Natural killer cell treated with Interleukin-12 subunit alpha and Interleukin-12 subunit beta and Interleukin-15 and Interleukin-18, amount 100 ng/mL, for 72 hours (primary cell): ENCODE results near the gene FOXL2. TPM values are rescaled to one million over a fixed set of nuclear protein-coding genes. Genes with fewer than 3 reads are reported as not detected.

Experiments used
- ATAC-seq, 2 donors: fragments of 150-1000 bp; cut with Tn5 transposase in 1 of 2; sonication (Bioruptor Pico), chemical (Tn5 transposase) in 1 of 2; 2 replicates each; pipeline ENCODE4 v1.10.0; 2021
- DNase-seq: peaks from one replicate; pipeline ENCODE4 v3.0.0; 2022; ENCODE audit warnings: low spot score
- H3K27ac Mint-ChIP-seq, 2 donors: 1 replicate in 1 of 2; 2 replicates in 1 of 2; pipeline ENCODE4 v1.8.0; 2022; ENCODE audit warnings: mixed read lengths in 2 of 2, mild to moderate bottlenecking in 1 of 2, moderate library complexity in 1 of 2
- H3K27me3 Mint-ChIP-seq, 2 donors: 1 replicate in 1 of 2; 2 replicates in 1 of 2; pipeline ENCODE4 v1.8.0; 2022; ENCODE audit warnings: mixed read lengths in 2 of 2
- H3K36me3 Mint-ChIP-seq: one replicate; pipeline ENCODE4 v1.8.0; 2022; ENCODE audit warnings: mixed read lengths
- H3K4me1 Mint-ChIP-seq, 2 donors: 1 replicate in 1 of 2; 2 replicates in 1 of 2; pipeline ENCODE4 v1.8.0; 2022; ENCODE audit warnings: low read depth in 2 of 2, mixed read lengths in 2 of 2, mild to moderate bottlenecking in 1 of 2
- H3K4me3 Mint-ChIP-seq: one replicate; pipeline ENCODE4 v1.8.0; 2022; ENCODE audit warnings: mixed read lengths
- H3K9me3 Mint-ChIP-seq: 2 replicates; pipeline ENCODE4 v1.8.0; 2022; ENCODE audit warnings: mixed read lengths
- total RNA-seq, 2 donors: library from RNA; stranded (reverse); gene quantifications; one replicate each; pipeline ENCODE4 v1.2.3, GENCODE V29; 2022

Gene FOXL2
- not detected for total RNA-seq

DNA sequence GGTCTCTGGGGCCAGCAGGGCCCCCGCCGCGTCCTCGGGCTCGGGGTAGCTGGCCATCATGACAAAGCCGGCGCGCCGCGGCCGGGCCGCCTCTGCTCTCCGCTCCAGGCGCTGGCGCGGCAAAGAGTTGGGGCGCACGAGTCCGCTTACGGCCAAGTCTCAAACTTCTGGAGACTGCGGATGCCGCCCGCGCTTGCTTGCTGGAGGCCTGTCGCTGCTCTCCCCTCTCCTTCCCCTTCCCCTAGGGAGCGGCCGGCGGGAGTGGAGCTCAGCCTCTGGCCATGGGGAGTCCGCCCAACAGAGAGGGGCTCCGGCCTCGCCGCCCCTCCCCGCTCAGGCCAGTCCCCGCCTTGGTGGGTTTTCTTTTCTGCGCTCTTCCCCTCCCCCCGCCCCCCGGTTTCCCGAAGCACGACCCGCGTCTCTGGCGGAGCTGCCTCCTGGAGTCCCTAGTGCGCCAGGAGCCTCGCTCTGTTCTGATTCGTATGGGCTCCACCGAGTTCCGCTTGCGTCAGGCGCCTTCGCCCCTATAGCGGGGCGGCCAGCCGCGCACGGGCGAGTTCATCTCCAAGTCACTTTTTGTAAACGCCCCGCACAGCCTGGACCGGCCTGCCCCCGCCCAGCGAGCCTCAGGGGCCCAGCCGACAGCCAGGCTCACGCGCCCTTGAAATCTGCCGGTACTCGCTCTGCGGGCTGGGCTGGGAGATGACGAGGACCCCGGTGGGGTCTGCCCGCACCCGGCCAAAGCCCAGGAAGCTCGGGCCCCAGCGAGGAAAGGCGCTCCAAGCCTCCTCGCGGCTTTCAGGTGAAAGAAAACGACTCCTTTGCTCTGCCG is at the start of gene FOXL2, which contains the start of gene FOXL2NB:
TSS of gene FOXL2 (minus strand) at position 475 of the 832 bp plus-strand sequence. CDS start at position 60, 415 bp downstream.
TSS of gene FOXL2NB (plus strand) at position 555 of the 832 bp plus-strand sequence. CDS start at position 703, 148 bp downstream.
- Mint-ChIP-seq H3K36me3 (peaks cover 6% of the 10 kb centered on the region), H3K9me3 (no peaks in the 10 kb centered on the region), H3K4me3 (peak within 1 kb of the TSS; percentile 55), H3K27ac (no peak within 1 kb of the TSS), H3K4me1 (peaks cover 25 to 26% of the 10 kb centered on the region in 2 donors), H3K27me3 (peaks cover 50 to 72% of the 10 kb centered on the region in 2 donors)
- ATAC-seq, result peak in 1 of 2 donors; percentile 60
- no peak for DNase-seq

DNA sequence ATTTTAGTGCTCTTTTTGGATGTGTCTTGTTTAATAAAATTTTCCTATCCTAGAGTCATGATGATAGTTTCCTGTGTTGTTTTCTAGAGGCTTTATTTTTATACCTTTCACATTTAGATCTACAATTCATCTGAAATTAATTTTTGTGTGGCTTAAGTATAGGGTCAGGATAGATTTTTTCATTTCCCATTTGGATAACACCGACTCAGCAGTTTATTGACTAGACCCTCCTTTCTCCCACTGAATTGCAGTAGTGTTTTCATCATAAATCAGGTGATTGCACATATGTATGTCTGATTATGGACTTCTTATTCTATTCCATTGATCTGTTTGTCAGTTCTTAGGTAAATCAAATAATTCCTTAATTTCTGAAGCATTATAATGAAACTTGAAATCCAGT is 48.8 kb upstream of the FOXL2 start:
- H3K27me3 Mint-ChIP-seq, result peaks cover 16 to 52% of the 10 kb centered on the region in 2 donors
- DNase-seq, result no peak
- no peaks in the 10 kb centered on the region for H3K9me3 Mint-ChIP-seq
- no peaks in the 10 kb centered on the region for H3K36me3 Mint-ChIP-seq
- H3K27ac Mint-ChIP-seq, result no peak overlapping the region
- H3K4me1 Mint-ChIP-seq, result no peaks in the 10 kb centered on the region
- H3K4me3 Mint-ChIP-seq, result no peak overlapping the region
- no peak for ATAC-seq

DNA sequence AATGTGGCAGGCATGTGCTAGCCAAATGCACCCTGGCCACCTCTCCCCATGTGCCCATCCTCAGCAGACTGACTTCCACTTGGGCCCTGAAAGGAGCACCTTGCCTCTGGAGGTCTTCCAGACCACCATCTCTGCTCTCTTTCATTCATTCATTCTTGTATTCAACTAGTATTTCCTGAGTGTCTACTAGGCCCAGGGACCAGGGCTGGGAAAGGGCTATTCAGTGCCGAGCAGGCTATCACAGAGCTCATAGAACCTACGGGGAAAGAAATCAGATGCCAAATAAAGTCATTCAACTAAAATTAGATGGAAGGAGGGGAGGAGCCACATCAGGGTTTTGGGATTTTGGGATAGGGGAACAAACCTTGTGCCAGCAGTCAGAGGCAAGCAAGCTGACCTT is 40.2 kb upstream of the FOXL2 start:
- ATAC-seq (no peak), DNase-seq (no peak)
- H3K27me3 Mint-ChIP-seq, result peaks cover 5 to 22% of the 10 kb centered on the region in 2 donors
- no peaks in the 10 kb centered on the region for H3K36me3 Mint-ChIP-seq
- H3K4me3 Mint-ChIP-seq, result no peak overlapping the region
- H3K9me3 Mint-ChIP-seq, result no peaks in the 10 kb centered on the region
- no peak overlapping the region for H3K27ac Mint-ChIP-seq
- H3K4me1 Mint-ChIP-seq, result no peaks in the 10 kb centered on the region

DNA sequence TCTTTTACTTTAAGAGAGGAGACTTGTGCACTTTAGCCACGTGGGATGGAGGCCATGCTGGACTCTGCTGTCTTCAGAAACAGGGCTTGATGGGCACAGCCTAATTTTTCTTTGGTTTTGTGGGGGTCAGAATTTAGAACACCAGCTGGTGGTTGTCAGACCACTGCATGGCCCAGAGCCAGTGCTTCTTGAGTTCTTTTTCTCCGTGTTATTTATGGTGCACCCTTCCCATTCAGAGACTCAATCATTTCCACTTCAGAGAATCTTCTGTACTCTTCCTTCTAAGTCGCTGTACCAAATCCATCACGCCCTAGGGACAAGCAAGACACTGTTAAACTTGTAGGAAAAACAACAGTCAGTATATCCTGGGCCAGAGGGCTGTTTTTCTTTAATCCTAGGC is 39.0 kb upstream of the FOXL2 start:
- no peak overlapping the region for H3K4me3 Mint-ChIP-seq
- H3K27ac Mint-ChIP-seq, result no peak overlapping the region
- no peaks in the 10 kb centered on the region for H3K4me1 Mint-ChIP-seq
- peaks cover 5 to 16% of the 10 kb centered on the region in 2 donors for H3K27me3 Mint-ChIP-seq
- H3K36me3 Mint-ChIP-seq, result no peaks in the 10 kb centered on the region
- ATAC-seq (no peak), DNase-seq (no peak)
- no peaks in the 10 kb centered on the region for H3K9me3 Mint-ChIP-seq

DNA sequence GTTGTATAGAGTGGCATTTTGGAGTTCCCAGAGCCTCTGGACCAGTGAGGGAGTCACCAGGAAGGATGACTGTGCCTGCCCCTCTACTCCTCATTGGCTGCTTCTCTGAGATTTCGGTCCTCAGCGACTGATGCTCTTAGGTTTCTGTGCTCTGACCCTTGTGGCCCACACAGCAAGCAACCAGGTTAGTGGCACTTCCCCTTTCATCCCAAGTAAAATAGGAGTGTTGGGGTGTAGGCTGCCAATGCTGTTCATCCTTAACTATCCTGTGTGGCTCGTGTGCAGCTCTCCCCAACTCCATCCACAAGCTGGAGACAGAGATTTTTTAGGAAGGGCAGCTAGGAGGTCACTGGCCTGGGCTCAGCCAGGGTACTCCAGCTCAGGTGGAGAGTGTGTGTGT is 37.9 kb upstream of the FOXL2 start:
- H3K36me3 Mint-ChIP-seq, result no peaks in the 10 kb centered on the region
- no peak for DNase-seq
- no peak overlapping the region for H3K4me3 Mint-ChIP-seq
- no peaks in the 10 kb centered on the region for H3K4me1 Mint-ChIP-seq
- H3K9me3 Mint-ChIP-seq, result no peaks in the 10 kb centered on the region
- no peak overlapping the region for H3K27ac Mint-ChIP-seq
- ATAC-seq, result peak in 1 of 2 donors; percentile 18
- H3K27me3 Mint-ChIP-seq, result peaks cover 5 to 22% of the 10 kb centered on the region in 2 donors

DNA sequence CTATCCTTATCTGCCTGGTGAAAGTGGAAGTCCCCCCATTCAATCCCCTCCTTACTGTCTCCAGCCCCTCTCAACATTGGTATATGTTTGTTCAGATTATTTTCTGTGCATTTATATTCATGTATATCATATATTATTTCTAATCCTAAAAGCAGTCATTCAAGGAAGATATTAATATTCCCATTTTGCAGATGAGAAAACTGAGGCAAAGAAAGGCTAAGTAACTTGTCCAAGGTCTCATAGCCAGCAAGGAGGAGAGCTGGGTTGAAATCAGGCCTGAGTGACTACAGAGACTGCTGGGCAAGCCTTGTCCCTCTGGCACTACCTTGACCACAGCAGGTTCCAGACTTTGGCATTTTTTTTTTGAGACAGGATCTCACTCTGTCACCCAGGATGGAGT is 29.1 kb upstream of the FOXL2 start:
- Mint-ChIP-seq H3K36me3 (no peaks in the 10 kb centered on the region), H3K27ac (no peak overlapping the region), H3K27me3 (peaks cover 9 to 13% of the 10 kb centered on the region in 2 donors), H3K9me3 (no peaks in the 10 kb centered on the region), H3K4me1 (no peaks in the 10 kb centered on the region), H3K4me3 (no peak overlapping the region)
- DNase-seq (no peak), ATAC-seq (no peak)

DNA sequence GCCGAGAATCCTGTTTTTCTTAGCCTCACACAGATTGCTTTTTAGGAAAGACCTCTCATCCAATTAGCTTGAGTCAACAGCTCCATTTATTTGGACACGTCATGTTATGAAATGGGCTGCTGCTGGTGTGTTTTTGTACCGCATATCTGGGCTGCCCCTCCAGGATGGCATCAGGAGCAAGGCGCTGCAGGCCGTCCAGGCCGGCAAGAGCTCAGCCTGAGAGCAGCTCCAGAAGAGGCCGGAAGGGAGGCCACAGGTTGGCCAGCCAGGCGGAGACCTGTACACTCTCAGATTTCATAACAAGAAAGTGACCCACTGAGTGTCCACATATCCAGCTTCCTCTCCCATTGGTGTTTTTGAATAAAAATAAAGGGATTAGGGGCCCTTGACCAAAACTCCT is 28.4 kb upstream of the FOXL2 start:
- Mint-ChIP-seq H3K27ac (no peak overlapping the region), H3K4me1 (no peaks in the 10 kb centered on the region), H3K27me3 (peaks cover 9 to 13% of the 10 kb centered on the region in 2 donors), H3K9me3 (no peaks in the 10 kb centered on the region), H3K36me3 (no peaks in the 10 kb centered on the region), H3K4me3 (no peak overlapping the region)
- ATAC-seq (no peak), DNase-seq (no peak)

DNA sequence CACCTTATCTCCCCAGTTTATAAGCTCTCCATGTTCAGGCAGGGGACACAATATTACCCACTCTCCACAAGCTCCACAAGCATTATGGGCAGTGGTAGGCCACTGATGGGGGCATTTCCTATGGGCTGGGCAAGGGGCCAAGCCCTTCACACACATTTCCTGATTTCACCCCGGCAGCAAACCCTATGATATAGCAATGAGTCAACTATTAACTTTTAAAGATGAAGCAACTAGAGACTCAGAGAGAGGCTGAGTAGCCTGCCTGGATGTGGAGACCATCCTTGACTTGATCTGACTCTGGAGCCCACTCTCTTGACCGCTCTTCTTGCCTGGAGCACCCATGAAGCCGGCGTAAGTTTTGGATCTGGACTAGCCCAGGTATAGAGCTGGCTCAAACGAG is 27.5 kb upstream of the FOXL2 start:
- Mint-ChIP-seq H3K4me3 (no peak overlapping the region), H3K9me3 (no peaks in the 10 kb centered on the region), H3K27me3 (peaks cover 8 to 20% of the 10 kb centered on the region in 2 donors), H3K36me3 (no peaks in the 10 kb centered on the region), H3K27ac (no peak overlapping the region), H3K4me1 (no peaks in the 10 kb centered on the region)
- no peak for DNase-seq
- no peak for ATAC-seq

DNA sequence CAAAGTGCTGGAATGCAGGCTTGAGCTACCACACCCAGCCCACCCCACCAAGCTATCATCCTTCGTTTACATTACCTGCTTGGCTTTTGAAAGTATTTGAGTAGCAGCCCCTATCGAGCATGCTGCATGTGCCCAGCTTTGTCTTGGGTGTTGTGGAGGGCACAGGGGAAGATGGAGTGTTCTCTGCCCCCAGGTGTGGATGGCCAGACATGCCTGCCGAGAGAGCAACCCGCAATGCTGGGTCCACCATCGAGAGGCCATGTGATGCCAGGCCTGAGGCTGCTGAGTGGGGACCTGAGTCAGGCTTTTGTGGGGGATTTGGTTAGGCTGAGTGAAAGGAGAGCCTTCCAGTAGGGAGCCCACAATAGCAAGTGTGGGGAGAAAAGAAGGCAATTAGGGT is 26.0 kb upstream of the FOXL2 start:
- Mint-ChIP-seq H3K4me3 (no peak overlapping the region), H3K36me3 (no peaks in the 10 kb centered on the region), H3K9me3 (no peaks in the 10 kb centered on the region), H3K4me1 (no peaks in the 10 kb centered on the region), H3K27me3 (peaks cover 15 to 17% of the 10 kb centered on the region in 2 donors), H3K27ac (no peak overlapping the region)
- ATAC-seq (no peak), DNase-seq (no peak)

DNA sequence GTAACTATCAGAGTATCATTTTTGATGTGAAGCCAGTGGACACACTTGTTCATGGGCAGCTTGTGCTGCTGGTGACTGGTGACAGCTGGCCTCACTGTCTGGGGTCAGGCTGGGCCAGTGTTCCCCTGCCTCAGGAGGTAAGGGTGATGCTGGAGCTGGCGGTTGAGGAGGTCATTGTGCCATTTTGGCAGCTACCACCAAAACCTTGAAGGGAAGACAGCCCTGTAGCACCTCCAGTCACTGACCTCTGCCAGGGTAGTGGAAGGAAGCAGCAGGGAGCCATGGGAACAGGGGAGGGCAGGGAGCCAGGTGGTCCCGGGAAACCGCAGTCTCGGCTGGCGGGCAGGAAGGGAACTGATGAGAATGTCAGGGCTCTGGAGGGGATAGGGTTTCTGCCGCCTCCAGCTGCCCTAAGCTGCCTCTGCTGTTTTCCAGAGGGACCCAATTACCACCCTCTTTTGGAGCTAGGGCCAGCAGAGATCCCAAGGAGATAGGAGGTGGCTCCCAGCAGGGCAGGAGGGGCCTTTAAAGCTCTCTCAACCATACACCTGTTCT is 24.9 kb upstream of the FOXL2 start:
- Mint-ChIP-seq H3K27me3 (peaks cover 17 to 21% of the 10 kb centered on the region in 2 donors), H3K4me1 (no peaks in the 10 kb centered on the region), H3K27ac (no peak overlapping the region), H3K4me3 (no peak overlapping the region), H3K36me3 (no peaks in the 10 kb centered on the region), H3K9me3 (no peaks in the 10 kb centered on the region)
- no peak for ATAC-seq
- DNase-seq, result no peak

DNA sequence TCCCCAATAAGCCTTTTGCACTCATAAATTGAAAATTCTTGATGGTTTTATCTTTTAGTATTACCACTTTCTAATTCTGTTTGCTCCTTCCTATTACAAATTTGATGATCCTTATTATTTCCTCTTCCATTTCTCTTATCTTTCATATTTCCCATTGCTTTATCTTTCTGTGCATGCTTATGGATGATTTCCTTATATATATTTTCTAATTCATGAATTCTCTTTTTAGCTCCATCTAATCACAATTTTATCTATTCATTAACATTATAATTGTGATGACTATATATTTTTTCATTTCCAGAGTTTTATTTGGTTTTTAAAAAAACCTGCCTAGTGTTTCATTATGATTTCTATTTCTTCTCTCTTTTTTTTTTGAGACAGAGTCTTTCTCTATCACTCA is 18.0 kb upstream of the FOXL2 start:
- H3K4me3 Mint-ChIP-seq, result no peak overlapping the region
- ATAC-seq, result no peak
- H3K27me3 Mint-ChIP-seq, result peaks cover 31 to 60% of the 10 kb centered on the region in 2 donors

DNA sequence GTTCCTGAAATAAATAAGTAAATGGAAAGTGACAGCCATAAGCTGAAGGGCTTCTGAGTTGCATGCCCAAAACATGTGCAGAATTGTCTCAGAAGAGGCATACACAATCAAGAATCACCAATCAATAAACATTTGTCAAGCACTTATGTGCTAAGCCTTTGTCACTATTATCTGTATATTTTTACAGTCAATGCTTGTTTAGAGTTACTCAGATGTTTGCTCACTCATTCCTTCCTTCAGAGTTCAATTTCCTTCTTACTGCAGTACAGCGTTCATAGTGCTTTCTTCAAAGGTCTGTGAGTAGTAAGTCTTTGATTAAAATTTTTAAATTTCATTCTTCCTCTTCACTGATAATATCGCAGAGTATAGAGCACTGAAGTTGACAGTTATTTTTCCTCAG is 17.3 kb upstream of the FOXL2 start:
- no peak for ATAC-seq
- Mint-ChIP-seq H3K4me3 (no peak overlapping the region), H3K9me3 (no peaks in the 10 kb centered on the region), H3K4me1 (peaks cover 11 to 15% of the 10 kb centered on the region in 2 donors), H3K27me3 (peaks cover 30 to 62% of the 10 kb centered on the region in 2 donors), H3K27ac (no peak overlapping the region), H3K36me3 (peaks cover 11% of the 10 kb centered on the region)
- DNase-seq, result no peak

More for the DNA sequence above, 18.0 kb upstream of the FOXL2 start:
- Mint-ChIP-seq H3K4me1 (peaks cover 11 to 15% of the 10 kb centered on the region in 2 donors), H3K27ac (no peak overlapping the region), H3K9me3 (no peaks in the 10 kb centered on the region), H3K36me3 (peaks cover 11% of the 10 kb centered on the region)
- no peak for DNase-seq

DNA sequence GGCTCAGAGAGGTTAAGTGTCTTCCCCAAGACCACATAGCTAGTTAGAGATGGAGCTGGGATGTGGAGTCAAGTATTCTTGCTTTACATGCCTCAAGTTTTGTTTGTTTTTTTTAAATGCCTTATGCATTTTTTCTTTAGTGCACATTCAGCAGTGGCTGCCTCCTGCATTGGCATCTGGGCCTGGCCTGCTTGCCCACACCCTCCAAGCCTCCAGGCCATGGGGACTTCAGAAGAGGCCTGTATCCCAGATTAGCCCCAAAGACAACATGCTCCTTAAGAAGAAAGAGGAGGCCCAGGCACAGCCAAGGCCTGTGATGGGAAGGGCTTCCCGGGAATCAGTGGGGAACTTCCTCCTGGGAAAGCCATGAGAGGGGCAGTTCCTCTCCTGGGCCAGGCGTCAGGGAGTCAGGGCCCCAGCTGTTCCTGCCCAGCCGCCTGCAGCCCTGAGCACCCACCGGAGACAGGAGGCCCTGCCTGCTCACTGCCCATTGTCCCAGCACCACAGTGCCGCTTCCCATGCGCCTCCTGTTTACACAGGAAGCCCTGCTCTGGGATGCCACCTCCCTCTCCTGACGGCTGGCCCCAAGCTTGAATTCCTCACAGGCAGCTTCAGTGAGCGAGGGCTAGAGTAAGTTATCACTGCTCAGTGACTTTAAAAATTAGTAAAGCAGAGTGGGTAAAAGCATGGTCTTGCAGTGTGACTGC is 16.1 kb upstream of the FOXL2 start:
- ATAC-seq (no peak), DNase-seq (no peak)
- H3K4me1 Mint-ChIP-seq, result peaks cover 11 to 15% of the 10 kb centered on the region in 2 donors
- H3K27ac Mint-ChIP-seq, result no peak overlapping the region
- no peak overlapping the region for H3K4me3 Mint-ChIP-seq
- H3K9me3 Mint-ChIP-seq, result no peaks in the 10 kb centered on the region
- peaks cover 38 to 66% of the 10 kb centered on the region in 2 donors for H3K27me3 Mint-ChIP-seq
- peaks cover 11% of the 10 kb centered on the region for H3K36me3 Mint-ChIP-seq

DNA sequence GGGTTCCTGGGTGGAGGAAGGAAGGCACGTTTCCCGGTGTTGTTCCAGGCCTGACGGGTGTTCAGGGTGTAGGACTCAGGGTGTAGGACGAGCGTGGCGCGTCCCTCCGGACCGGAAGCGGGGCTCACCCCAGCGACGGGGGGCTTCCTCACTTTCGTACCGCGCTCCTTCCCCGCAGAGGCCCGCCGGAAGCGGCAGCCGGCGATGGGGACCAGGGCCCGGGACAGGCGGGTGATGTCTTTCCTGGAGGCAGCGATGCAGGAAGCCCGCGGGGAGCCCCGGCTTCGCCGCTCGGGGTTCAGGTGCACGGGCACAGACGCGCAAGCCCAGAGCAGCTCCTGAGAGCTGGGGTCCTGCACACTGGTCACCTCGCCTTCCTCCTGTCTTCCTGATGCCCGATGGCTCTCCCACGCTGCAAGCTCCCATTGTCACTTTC is 13.5 kb upstream of the FOXL2 start:
- Mint-ChIP-seq H3K36me3 (peaks cover 7% of the 10 kb centered on the region), H3K27ac (no peak overlapping the region), H3K27me3 (peaks cover 38 to 63% of the 10 kb centered on the region in 2 donors), H3K4me3 (peak overlapping the region; percentile 20), H3K9me3 (no peaks in the 10 kb centered on the region), H3K4me1 (peaks cover 11 to 15% of the 10 kb centered on the region in 2 donors)
- DNase-seq (no peak), ATAC-seq (peak; percentile 28 to 39)
